Colonic mucosa (tissue), 4 donors: ENCODE data around the gene ICE2. TPM values are rescaled to one million over a fixed set of nuclear protein-coding genes. Genes with fewer than 3 reads are reported as not detected.

ENCODE experiments used
- DNase-seq: peaks from one replicate; pipeline ENCODE4 v3.0.0-alpha.2; 2020
- H3K27ac ChIP-seq: fragments of 200-600 bp; one replicate; pipeline ENCODE4 v1.8.0; 2021
- H3K27me3 ChIP-seq: fragments of 200-600 bp; one replicate; pipeline ENCODE4 v1.8.0; 2021
- H3K36me3 ChIP-seq: fragments of 200-600 bp; one replicate; pipeline ENCODE4 v1.8.0; 2021
- H3K4me1 ChIP-seq: fragments of 200-600 bp; one replicate; pipeline ENCODE4 v1.8.0; 2021; ENCODE audit warnings: mild to moderate bottlenecking
- H3K4me3 ChIP-seq: fragments of 200-600 bp; one replicate; pipeline ENCODE4 v1.8.0; 2021
- H3K9ac ChIP-seq, 2 donors: one replicate each; pipeline ENCODE4 v1.7.0; 2013; ENCODE audit warnings: control low read depth in 2 of 2, low read depth in 2 of 2, low read length in 2 of 2
- H3K9me3 ChIP-seq: fragments of 200-600 bp; one replicate; pipeline ENCODE4 v1.8.0; 2021
- intact Hi-C: fragments of 100-400 bp; cut with DNase I; formaldehyde crosslinking; loops from one replicate; pipeline ENCODE4 v1.14.1; 2022
- total RNA-seq, 2 donors: library from RNA; stranded (reverse); fragmentation: NEBNext Ultra II Directional in 1 of 2; extraction: Animal tissue kit (Norgen Biotek cat#: 25700) in 1 of 2; gene quantifications; one replicate each; pipeline ENCODE4 v1.2.1, GENCODE V29; 2021
- TF ChIP-seq, protein P1 (sequence below): fragments of 200-600 bp; IDR thresholded peaks from one replicate; pipeline ENCODE4 v1.8.0; 2022; ENCODE audit warnings: antibody characterized with exemption, mild to moderate bottlenecking
- donor health status: healthy.
- donor health status: DM: no; HTN: no; CAD: no.
- donor health status: DM: no; HTN: no; CAD: no.

The ICE2 gene
- total RNA-seq, 2 donors from 2014 or later: 37.3 to 37.7 TPM

DNA sequence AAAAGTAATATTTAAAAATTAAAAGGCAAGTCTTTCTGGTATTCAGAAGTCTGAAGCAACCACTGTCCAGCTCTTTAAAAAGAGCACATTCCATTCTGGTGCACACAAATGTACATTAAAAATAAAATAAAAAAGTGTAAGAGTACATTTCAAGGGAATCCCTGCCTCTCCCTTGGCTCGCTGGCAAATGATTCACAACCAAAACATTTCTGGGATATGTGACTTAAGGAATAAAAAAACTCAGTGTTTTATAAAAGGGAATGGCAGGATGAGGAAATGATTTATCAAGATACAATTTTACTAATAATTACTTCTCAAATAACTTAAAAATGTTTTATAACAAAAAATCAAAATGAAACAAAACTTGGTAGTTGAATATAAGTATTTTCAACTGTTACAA, 57.4 kb downstream of the ICE2 start:
- TF ChIP-seq, protein P1, sequence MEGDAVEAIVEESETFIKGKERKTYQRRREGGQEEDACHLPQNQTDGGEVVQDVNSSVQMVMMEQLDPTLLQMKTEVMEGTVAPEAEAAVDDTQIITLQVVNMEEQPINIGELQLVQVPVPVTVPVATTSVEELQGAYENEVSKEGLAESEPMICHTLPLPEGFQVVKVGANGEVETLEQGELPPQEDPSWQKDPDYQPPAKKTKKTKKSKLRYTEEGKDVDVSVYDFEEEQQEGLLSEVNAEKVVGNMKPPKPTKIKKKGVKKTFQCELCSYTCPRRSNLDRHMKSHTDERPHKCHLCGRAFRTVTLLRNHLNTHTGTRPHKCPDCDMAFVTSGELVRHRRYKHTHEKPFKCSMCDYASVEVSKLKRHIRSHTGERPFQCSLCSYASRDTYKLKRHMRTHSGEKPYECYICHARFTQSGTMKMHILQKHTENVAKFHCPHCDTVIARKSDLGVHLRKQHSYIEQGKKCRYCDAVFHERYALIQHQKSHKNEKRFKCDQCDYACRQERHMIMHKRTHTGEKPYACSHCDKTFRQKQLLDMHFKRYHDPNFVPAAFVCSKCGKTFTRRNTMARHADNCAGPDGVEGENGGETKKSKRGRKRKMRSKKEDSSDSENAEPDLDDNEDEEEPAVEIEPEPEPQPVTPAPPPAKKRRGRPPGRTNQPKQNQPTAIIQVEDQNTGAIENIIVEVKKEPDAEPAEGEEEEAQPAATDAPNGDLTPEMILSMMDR: no peak
- DNase-seq: no peak
- no peaks in the 10 kb centered on the region for H3K4me1 ChIP-seq
- H3K36me3 ChIP-seq: no peaks in the 10 kb centered on the region
- no peaks in the 10 kb centered on the region for H3K9me3 ChIP-seq
- H3K9ac ChIP-seq: no peak overlapping the region
- no peak overlapping the region for H3K4me3 ChIP-seq
- H3K27ac ChIP-seq: no peak overlapping the region
- H3K27me3 ChIP-seq: no peaks in the 10 kb centered on the region
- intact Hi-C loops: no loop called here

DNA sequence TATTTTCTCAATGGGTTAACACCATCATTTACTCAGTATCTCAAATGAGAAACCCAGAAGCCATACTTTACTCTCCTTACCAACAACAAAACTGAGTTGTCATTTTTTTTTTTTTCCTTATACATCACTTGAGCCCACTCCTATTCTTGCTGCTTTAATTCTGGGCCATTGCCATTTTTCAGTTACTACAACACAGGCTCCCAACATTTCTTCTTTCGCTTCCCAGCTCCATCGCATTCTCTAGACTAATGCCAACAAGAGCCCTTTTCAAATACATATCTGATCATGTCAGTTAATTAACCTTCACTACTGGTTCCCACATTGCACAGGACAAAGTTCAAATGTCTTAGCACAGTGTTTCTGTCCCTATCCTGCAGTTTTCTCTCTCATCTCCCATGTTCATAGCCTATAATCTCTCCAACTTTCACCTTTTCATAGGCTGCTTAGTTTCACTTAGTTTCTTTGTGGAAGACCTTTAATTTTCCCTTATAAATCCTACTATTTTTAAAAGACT, 58.7 kb downstream of the ICE2 start:
- no peaks in the 10 kb centered on the region for H3K4me1 ChIP-seq
- no peak for DNase-seq
- H3K27me3 ChIP-seq: no peaks in the 10 kb centered on the region
- H3K9ac ChIP-seq: no peak overlapping the region
- no peaks in the 10 kb centered on the region for H3K9me3 ChIP-seq
- H3K27ac ChIP-seq: no peak overlapping the region
- no peak overlapping the region for H3K4me3 ChIP-seq
- TF ChIP-seq, protein P1: no peak
- H3K36me3 ChIP-seq: no peaks in the 10 kb centered on the region
- intact Hi-C loops: no loop called here

DNA sequence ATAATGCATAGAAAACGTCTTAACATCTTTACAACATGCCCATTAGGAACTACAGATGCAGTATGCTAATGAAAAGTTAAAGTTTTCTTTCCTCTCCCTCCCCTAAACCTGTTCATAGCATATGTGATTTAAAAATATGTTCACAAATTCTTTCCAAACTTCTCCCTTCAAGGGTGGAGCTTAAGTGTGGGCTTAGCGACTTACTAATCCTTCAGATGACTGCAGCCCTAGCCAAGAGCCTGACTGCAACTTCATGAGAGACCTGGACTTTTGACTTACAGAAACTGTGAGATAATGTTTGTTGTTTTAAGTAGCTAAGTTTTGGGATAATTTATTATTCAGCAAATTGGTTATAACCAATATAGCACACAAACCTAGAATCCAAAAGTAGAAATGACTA, 59.2 kb downstream of the ICE2 start:
- H3K27ac ChIP-seq: no peak overlapping the region
- no peaks in the 10 kb centered on the region for H3K36me3 ChIP-seq
- no peaks in the 10 kb centered on the region for H3K4me1 ChIP-seq
- intact Hi-C loops: no loop called here
- H3K9me3 ChIP-seq: no peaks in the 10 kb centered on the region
- no peak overlapping the region for H3K4me3 ChIP-seq
- DNase-seq: no peak
- H3K27me3 ChIP-seq: no peaks in the 10 kb centered on the region
- TF ChIP-seq, protein P1: no peak
- H3K9ac ChIP-seq: no peak overlapping the region

DNA sequence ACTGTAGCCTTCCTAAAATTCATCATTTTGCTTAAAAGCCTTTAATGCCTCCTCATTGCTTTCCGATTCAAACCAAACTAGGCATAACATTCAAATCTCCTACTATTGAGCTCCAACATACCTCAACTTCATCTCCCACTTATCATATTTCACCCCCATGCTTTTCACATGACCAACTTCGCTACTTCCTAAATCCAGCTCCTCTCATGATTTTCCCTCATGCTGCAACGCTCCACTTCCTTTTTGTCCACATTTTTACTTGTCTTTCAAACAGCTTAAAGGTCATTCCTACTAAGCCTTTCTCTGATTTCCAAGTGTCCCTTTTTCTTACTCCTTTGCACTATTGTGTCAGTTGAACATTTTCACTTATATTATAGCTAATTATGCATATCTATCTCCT, 60.8 kb downstream of the ICE2 start:
- Histone ChIP-seq H3K27ac (no peak overlapping the region), H3K27me3 (no peaks in the 10 kb centered on the region), H3K4me3 (no peak overlapping the region), H3K36me3 (no peaks in the 10 kb centered on the region), H3K9ac (no peak overlapping the region), H3K9me3 (no peaks in the 10 kb centered on the region), H3K4me1 (no peaks in the 10 kb centered on the region)
- intact Hi-C loops: no loop called here
- TF ChIP-seq, protein P1: no peak
- no peak for DNase-seq

DNA sequence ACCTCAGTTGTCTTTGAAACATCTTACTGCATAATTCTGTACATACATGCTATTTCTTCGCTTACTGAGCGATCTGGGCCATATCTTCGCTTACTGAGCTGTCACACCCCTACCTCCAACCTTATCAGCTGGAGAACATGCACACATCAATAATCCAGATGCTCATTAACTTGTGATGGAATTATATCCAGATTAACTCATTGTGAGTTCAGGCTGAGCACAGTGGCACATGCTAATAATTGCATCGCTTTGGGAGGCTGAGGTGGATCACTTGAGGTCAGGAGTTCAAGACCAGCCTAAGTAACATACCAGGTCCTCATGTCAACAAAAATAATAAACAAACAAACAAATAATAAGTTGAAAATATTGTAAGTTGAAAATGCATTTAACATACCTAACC, 61.8 kb downstream of the ICE2 start:
- TF ChIP-seq, protein P1: no peak
- no peak overlapping the region for H3K27ac ChIP-seq
- H3K9me3 ChIP-seq: no peaks in the 10 kb centered on the region
- no peaks in the 10 kb centered on the region for H3K4me1 ChIP-seq
- intact Hi-C loops: no loop called here
- no peak for DNase-seq
- H3K9ac ChIP-seq: no peak overlapping the region
- H3K4me3 ChIP-seq: no peak overlapping the region
- no peaks in the 10 kb centered on the region for H3K27me3 ChIP-seq
- no peaks in the 10 kb centered on the region for H3K36me3 ChIP-seq
